Nephron (organoid): ENCODE results near the gene RSRC1.

ENCODE experiments used
- H3K27ac Mint-ChIP-seq, 3 experiments: 2 replicates each; pipeline ENCODE4 v1.8.0; 2020; ENCODE audit warnings: mixed read lengths in 3 of 3, mild to moderate bottlenecking in 2 of 3, moderate library complexity in 1 of 3
- H3K27me3 Mint-ChIP-seq: 2 replicates; pipeline ENCODE4 v1.8.0; 2021; ENCODE audit warnings: low read depth, mild to moderate bottlenecking, moderate library complexity, mixed read lengths
- H3K36me3 Mint-ChIP-seq: 2 replicates; pipeline ENCODE4 v1.8.0; 2020; ENCODE audit warnings: low read depth, mixed read lengths
- H3K4me1 Mint-ChIP-seq: 2 replicates; pipeline ENCODE4 v1.8.0; 2020; ENCODE audit warnings: mixed read lengths
- H3K4me3 Mint-ChIP-seq, 3 experiments: 2 replicates each; pipeline ENCODE4 v1.8.0; 2020; ENCODE audit warnings: mild to moderate bottlenecking in 3 of 3, mixed read lengths in 3 of 3, moderate library complexity in 2 of 3
- H3K9me3 Mint-ChIP-seq: 2 replicates; pipeline ENCODE4 v1.8.0; 2020; ENCODE audit warnings: mixed read lengths
- TF ChIP-seq, protein P1 (sequence below), 3 experiments: fragments of 200-600 bp; sonication (generic); IDR thresholded peaks; one replicate each; pipeline ENCODE4 v1.5.0; 2021; ENCODE audit warnings: antibody characterized with exemption in 3 of 3; ENCODE audit not compliant: unreplicated experiment in 3 of 3

Gene RSRC1

DNA sequence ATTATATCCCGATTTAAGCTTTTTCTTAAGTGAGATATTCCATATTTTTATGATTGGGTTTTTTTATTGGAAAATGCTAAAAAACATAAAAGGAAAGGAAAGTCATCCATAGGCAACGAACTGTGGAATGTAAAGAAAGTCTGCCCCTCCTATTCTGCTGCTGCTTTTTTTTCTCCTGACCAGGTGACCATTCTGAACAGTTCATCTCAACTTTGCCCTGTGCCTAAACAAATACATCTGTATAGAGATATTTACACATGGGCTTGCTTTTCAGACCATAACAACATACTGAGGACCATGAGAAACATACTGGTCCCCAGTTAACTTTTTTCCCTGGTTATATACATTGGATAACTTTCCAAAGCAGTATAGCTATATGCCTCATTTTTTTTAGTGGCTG is 442.2 kb downstream of the RSRC1 start:
- Mint-ChIP-seq H3K9me3 (no peaks in the 10 kb centered on the region), H3K27me3 (no peaks in the 10 kb centered on the region), H3K36me3 (no peaks in the 10 kb centered on the region), H3K4me3 (no peak overlapping the region), H3K27ac (no peak overlapping the region), H3K4me1 (no peaks in the 10 kb centered on the region)
- TF ChIP-seq, protein P1, sequence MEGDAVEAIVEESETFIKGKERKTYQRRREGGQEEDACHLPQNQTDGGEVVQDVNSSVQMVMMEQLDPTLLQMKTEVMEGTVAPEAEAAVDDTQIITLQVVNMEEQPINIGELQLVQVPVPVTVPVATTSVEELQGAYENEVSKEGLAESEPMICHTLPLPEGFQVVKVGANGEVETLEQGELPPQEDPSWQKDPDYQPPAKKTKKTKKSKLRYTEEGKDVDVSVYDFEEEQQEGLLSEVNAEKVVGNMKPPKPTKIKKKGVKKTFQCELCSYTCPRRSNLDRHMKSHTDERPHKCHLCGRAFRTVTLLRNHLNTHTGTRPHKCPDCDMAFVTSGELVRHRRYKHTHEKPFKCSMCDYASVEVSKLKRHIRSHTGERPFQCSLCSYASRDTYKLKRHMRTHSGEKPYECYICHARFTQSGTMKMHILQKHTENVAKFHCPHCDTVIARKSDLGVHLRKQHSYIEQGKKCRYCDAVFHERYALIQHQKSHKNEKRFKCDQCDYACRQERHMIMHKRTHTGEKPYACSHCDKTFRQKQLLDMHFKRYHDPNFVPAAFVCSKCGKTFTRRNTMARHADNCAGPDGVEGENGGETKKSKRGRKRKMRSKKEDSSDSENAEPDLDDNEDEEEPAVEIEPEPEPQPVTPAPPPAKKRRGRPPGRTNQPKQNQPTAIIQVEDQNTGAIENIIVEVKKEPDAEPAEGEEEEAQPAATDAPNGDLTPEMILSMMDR (IDR thresholded peaks at IDR 0.05; ENCODE audit: unreplicated experiment in 3 of 3): no peak

DNA sequence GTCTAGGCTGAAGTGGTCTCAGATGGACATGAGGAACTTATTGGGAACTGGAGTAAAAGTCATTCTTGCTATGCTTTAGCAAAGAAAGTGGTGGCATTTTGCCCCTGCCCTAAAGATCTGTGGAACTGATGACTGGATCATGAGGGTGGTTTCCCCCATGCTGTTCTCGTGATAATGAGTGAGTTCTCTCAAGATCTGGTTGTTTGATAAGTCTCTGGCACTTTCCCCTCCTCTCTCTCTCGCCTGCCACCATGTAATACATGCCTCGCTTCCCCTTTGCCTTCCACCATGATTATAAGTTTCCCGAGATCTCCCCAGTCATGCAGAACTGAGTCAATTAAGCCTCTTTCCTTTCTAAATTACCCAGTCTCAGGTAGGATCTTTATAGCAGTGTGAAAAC is 449.6 kb downstream of the RSRC1 start:
- Mint-ChIP-seq H3K36me3 (no peaks in the 10 kb centered on the region), H3K27me3 (no peaks in the 10 kb centered on the region), H3K4me3 (no peak overlapping the region), H3K9me3 (no peaks in the 10 kb centered on the region), H3K4me1 (no peaks in the 10 kb centered on the region), H3K27ac (no peak overlapping the region)
- TF ChIP-seq, protein P1 (IDR thresholded peaks at IDR 0.05; ENCODE audit: unreplicated experiment in 3 of 3): no peak

DNA sequence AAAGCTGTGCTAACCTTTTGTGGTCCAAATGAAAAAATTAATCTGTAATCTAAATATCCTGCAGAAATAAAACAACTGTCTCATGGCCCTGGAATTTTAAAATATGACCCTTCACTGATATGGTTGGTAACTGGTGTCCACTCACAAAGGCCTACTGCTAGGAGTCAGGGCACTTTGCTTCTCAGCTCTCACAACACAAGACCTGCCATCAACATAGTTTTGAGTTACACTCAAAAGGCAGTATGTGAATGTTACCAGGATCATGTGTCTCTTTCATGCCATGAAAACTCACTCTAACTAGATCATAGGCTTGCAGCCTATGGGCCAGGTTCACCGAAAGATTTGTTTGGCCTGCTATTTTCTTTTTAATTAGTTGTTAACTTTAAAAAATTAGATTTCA is 451.1 kb downstream of the RSRC1 start:
- no peaks in the 10 kb centered on the region for H3K4me1 Mint-ChIP-seq
- TF ChIP-seq, protein P1 (IDR thresholded peaks at IDR 0.05; ENCODE audit: unreplicated experiment in 3 of 3): no peak
- no peaks in the 10 kb centered on the region for H3K9me3 Mint-ChIP-seq
- no peaks in the 10 kb centered on the region for H3K36me3 Mint-ChIP-seq
- no peak overlapping the region for H3K4me3 Mint-ChIP-seq
- no peak overlapping the region for H3K27ac Mint-ChIP-seq
- no peaks in the 10 kb centered on the region for H3K27me3 Mint-ChIP-seq

DNA sequence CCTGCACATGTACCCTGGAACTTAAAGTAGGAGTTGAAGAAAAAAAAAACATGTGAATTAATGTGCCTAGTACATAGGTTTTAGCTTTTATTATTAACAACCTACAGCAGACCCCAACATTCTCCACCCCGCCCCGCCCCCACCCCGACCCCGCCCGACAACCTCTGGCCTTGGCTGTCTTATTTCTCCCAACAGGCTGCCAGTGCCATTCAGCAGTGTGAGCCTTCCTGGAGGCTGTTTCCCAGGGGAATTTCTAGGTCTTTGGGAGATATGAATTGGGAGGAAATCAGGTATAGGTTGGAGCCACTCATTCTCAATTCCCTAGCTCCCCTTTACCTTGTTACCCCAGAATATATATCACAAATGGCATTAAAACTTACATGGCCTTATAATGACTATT is 452.8 kb downstream of the RSRC1 start:
- no peak overlapping the region for H3K4me3 Mint-ChIP-seq
- no peaks in the 10 kb centered on the region for H3K36me3 Mint-ChIP-seq
- no peak overlapping the region for H3K27ac Mint-ChIP-seq
- TF ChIP-seq, protein P1 (IDR thresholded peaks at IDR 0.05; ENCODE audit: unreplicated experiment in 3 of 3): no peak
- peaks cover 4% of the 10 kb centered on the region for H3K27me3 Mint-ChIP-seq
- H3K9me3 Mint-ChIP-seq: no peaks in the 10 kb centered on the region
- no peaks in the 10 kb centered on the region for H3K4me1 Mint-ChIP-seq

DNA sequence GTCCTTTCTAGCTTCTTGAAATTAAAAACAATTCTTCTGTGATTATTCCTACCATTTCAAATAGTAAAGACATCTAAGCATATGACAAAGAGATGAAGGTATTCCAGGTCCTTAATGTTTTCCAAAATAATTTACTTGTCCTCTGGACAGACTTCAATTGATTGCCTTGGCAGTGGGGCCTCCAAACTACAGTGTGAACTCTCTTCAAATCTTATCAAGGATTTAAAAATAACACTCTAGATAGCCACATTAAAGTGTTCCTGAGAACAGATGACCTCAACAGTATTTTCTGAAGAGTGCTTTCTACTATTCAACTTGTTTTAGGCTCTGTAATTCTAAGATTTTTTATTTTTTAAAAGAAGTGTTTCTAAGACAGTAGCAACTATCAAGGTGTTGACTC is 453.2 kb downstream of the RSRC1 start:
- H3K4me1 Mint-ChIP-seq: no peaks in the 10 kb centered on the region
- H3K27ac Mint-ChIP-seq: no peak overlapping the region
- no peaks in the 10 kb centered on the region for H3K9me3 Mint-ChIP-seq
- TF ChIP-seq, protein P1 (IDR thresholded peaks at IDR 0.05; ENCODE audit: unreplicated experiment in 3 of 3): no peak
- H3K27me3 Mint-ChIP-seq: peaks cover 4% of the 10 kb centered on the region
- no peaks in the 10 kb centered on the region for H3K36me3 Mint-ChIP-seq
- H3K4me3 Mint-ChIP-seq: no peak overlapping the region

DNA sequence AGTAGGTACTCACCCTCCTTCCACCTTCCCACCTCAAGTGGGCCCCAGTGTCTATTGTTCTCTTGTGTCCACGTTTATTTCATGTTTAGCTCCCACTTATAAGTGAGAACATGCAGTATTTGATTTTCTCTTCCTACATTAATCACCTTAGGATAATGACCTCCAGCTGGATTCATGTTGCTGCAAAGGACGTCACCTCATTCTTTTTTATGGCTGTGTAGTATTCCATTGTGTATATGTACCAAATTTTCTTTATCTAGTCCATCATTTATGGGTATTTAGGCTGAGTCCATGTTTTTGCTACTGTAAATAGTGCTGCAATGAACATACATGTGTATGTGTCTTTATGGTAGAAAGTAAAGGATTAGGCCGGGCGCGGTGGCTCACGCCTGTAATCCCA is 455.2 kb downstream of the RSRC1 start:
- no peaks in the 10 kb centered on the region for H3K36me3 Mint-ChIP-seq
- H3K4me3 Mint-ChIP-seq: no peak overlapping the region
- no peak overlapping the region for H3K27ac Mint-ChIP-seq
- no peaks in the 10 kb centered on the region for H3K4me1 Mint-ChIP-seq
- H3K9me3 Mint-ChIP-seq: no peaks in the 10 kb centered on the region
- H3K27me3 Mint-ChIP-seq: peaks cover 17% of the 10 kb centered on the region
- TF ChIP-seq, protein P1 (IDR thresholded peaks at IDR 0.05; ENCODE audit: unreplicated experiment in 3 of 3): no peak
